Sigmoid colon (tissue), 4 donors: ENCODE results near the gene SLC30A4.

Experiments
- CTCF ChIP-seq, 4 experiments: fragments of 450-650 bp in 3 of 4; fragments of 200-600 bp in 1 of 4; IDR thresholded peaks; one replicate each; pipeline ENCODE4 v1.5.1; 2016 to 2019; ENCODE audit warnings: antibody characterized with exemption in 4 of 4, mild to moderate bottlenecking in 3 of 4, moderate library complexity in 2 of 4
- EP300 ChIP-seq, 4 donors: sonication (generic); formaldehyde crosslinking; IDR thresholded peaks; one replicate each; pipeline ENCODE4 v1.6.1; 2017; ENCODE audit warnings: antibody characterized with exemption in 4 of 4
- POLR2A ChIP-seq, 2 donors: fragments of 450-650 bp; IDR thresholded peaks; one replicate each; pipeline ENCODE4 v1.6.1; 2016; ENCODE audit warnings: antibody characterized with exemption in 2 of 2, mild to moderate bottlenecking in 2 of 2, moderate library complexity in 2 of 2
- POLR2AphosphoS5 ChIP-seq, 4 donors: sonication (generic); formaldehyde crosslinking; IDR thresholded peaks; one replicate each; pipeline ENCODE4 v1.6.1; 2017; ENCODE audit warnings: antibody characterized with exemption in 4 of 4

DNA sequence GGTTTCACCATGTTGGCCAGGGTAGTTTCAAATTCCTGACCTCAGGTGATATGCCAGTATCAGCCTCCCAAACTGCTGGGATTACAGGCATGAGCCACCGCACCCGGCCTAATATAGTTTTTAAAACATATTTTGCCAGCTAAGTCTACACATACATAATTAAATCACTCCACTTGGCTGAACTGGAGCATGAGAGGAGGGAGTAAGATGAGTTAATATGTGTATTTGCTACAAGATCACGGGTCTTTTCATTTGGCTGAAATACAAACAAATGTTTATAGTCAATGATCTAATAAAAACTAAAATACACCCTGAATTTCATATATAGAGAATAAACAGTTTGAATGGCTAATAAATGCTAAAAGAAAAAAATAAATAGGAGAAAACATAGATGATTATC lies 25.3 kb downstream of the SLC30A4 start:
- TF ChIP-seq CTCF (IDR thresholded peaks at IDR 0.05) (no peak), POLR2AphosphoS5 (IDR thresholded peaks at IDR 0.05) (no peak), POLR2A (IDR thresholded peaks at IDR 0.05) (no peak), EP300 (IDR thresholded peaks at IDR 0.05) (no peak)
